T-helper 22 cell (primary cell): Measurements from ENCODE around the gene GPC2.
"Not testable (repeated sequence)": the region's sequence is repeated elsewhere in the genome, so short reads cannot be mapped to it uniquely, and the experiment has no call there.

Experiments
- DNase-seq: peaks from one replicate; pipeline ENCODE4 v3.0.0-alpha.2; 2020; ENCODE audit warnings: low read depth

The GPC2 gene, protein sequence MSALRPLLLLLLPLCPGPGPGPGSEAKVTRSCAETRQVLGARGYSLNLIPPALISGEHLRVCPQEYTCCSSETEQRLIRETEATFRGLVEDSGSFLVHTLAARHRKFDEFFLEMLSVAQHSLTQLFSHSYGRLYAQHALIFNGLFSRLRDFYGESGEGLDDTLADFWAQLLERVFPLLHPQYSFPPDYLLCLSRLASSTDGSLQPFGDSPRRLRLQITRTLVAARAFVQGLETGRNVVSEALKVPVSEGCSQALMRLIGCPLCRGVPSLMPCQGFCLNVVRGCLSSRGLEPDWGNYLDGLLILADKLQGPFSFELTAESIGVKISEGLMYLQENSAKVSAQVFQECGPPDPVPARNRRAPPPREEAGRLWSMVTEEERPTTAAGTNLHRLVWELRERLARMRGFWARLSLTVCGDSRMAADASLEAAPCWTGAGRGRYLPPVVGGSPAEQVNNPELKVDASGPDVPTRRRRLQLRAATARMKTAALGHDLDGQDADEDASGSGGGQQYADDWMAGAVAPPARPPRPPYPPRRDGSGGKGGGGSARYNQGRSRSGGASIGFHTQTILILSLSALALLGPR

DNA sequence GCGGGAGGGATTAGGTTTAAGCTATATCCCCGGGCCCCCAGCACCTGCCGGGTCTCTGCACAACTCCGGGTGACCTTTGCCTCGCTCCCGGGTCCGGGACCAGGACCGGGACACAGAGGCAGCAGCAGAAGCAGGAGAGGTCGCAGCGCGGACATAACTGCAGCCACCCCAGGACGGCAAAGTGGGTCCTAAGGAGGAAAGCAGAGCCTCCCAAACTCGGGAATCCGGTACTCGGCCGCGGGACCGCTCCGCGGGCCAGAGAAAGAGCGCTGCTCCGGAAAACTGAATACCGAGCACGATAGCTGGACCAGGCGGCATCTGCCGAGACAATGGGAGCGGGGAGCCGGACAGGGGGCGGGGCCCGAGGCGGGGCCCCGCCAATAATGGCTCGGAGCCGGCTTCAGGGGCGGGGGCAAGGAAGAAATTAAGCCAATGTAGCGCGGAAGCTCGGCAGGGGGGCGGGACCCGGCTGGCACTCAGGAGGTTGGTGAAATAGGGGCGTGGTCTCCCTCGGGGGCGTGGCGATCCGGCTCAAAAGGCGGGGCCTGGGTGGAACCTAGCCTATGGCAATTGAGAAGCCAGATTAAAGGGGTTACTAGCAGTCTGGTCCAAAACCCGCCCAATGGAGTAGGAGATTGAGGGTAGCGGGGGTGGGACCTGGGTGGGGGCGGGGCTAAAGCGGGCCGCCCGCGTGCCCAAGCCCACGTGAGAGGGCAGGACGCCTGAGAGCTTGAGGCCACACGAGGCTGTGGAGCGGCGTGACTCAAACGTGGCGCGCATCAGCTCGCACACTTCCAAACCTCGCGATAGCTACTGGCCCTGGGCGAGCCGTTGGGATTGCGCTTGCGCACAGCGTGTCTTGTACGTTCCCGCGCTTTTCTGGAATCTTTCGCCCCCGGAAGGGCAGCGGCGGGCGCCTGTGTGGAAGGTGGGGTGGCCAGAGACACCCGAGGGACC, at the start of gene GPC2, which contains the start of gene STAG3:
TSS of gene GPC2 (minus strand) at position 337 of the 957 bp plus-strand sequence. CDS start at position 155, 182 bp downstream.
TSS of gene STAG3 (plus strand) at position 874 of the 957 bp plus-strand sequence. CDS start 2,639 bp downstream, outside the sequence.
- DNase-seq, result peak; percentile 92

DNA sequence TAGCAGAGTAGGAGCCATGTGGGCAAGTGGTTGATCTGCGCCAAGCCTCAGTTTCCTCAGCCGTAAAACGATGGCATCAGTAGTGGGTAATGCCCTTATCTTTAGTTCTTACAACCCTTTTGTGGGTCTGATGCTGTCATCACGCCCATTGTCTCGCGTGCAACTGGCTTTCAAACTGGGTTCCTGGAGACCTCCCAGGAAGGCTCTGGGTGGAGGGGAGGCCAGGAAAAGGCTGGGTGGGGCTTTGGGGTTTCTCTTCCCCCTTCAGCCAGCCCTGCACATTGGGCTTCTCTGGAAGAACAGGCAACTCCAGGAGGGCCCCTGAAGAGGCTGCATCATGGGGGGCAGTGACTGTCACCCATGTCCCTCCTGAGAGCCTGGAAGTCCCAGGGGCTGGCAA, 47.7 kb upstream of the GPC2 start:
- DNase-seq, result not testable (repeated sequence)

DNA sequence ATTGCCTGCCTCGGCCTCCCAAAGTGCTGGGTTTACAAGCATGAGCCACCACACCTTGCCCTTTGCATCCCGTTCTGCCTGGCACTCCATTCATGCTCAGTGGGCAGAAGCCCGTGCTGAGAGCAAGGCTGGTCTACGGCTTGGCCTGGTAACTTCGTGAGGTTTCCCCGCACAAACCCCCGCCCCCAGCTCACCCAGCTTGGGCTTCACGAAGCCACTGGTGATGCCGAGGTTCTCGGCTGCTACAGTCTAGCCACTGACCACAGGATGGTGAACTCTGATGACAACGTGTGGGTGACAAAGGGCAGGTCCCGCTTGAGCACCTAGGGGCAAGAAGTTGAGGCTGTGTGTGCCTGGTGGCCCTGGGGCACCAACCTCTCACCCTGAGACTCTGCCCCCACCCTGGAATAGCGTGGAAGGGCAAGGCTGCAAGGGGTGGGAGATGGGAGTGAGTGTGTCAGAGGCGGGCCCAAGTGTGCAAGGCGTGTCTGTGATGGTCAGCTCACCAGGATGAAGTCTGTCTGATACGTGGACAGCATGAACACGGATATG, 46.3 kb upstream of the GPC2 start:
- DNase-seq, result not testable (repeated sequence)

DNA sequence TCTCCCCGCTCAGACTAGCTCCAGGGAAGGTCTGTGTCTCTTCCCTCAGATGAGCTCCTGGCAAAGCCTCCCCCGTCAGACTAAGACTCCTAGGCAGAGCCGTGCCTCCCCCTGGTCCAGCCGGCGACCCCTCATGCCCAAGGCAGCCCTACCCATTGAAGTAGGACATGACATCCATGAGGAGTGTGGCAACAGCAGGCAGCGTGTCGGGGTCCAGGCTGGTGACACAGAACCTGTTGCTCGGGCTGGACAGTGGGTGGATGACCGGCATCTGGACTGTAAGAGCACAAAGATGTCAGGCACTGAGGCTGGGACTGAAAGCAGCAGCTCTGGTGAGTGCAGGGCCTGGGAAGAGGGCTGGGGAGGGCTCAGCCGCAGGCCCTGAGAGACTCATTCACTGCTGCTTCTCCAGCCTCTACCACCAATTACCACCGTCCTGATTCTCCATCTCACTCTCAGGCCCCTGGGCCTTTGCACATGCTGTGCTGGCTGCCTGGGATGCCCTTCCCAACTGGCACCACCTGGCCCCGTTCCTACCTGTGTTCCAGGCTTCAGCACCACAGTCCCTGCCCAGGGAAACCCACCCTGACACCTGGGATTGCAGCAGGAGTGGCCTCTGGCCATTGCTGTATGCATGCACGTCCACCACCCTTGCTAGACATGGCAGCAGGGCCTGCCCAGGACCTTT, 45.4 kb upstream of the GPC2 start:
- no peak for DNase-seq

DNA sequence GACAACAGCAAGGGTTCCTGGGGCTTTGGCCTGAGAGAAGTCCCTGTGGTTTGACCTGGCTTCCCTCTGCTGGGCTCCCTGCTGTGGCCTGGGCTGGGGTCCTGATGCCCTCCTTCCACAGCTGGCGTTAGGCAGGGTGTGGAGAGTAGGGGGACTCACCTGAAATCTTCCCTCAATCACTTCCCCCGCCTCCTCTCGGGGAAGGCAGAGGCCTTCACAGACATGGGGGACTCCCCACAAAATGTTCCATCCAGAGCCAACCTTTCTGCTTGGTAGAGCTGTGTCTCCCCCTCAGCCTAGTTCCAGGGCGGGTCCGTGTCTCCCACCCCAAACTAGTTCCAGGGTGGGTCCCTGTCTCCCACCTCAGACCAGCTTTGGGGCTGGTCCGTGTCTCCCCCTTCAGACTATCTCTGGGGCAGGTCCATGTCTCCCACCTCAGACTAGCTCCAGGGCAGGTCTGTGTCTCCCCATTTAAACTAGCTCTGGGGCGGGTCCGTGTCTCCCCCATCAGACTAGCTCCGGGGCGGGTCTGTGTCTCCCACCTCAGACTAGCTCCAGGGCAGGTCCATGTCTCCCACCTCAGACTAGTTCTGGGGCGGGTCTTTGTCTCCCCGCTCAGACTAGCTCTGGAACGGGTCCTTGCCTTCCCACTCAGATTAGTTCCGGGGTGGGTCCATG, 44.7 kb upstream of the GPC2 start:
- DNase-seq, result peak; percentile 13

DNA sequence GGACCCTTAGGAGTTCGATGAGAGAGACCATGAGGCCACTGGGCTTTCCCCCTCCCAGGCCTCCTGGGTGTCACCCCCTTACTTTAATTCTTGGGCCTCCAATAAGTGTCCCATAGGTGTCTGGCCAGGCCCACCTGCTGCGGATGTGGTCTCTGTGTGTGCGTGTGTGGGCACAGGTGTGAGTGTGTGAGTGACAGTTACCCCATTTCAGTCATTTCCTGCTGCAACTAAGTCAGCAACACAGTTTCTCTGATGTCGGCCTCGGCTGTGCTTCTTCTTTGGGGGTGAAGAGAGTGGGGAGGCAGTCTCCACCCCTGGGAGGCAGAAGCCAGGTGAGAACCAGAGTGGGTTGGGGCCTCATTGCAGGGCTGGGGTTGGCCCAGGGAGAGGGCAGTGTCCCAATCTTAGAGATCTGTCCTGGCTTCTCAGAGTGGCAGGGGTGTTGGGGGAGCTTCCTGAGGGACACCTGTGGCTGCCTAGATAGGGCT, 44.1 kb upstream of the GPC2 start:
- peak; percentile 78 for DNase-seq

DNA sequence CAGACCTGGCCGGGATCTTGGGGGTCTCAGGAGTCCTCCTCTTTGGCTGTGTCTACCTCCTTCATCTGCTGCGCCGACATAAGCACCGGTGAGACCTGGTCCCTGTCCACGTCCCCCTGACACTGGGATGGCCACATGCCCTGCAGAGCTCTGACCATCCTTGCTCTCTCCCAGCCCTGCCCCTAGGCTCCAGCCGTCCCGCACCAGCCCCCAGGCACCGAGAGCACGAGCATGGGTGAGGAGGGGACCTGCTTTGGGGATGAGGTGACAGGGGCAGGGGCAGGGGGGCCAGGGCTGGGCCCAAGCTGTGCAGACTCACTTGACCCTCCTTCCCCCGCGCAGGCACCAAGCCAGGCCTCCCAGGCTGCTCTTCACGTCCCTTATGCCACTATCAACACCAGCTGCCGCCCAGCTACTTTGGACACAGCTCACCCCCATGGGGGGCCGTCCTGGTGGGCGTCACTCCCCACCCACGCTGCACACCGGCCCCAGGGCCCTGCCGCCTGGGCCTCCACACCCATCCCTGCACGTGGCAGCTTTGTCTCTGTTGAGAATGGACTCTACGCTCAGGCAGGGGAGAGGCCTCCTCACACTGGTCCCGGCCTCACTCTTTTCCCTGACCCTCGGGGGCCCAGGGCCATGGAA, 43.5 kb upstream of the GPC2 start:
- no peak for DNase-seq

DNA sequence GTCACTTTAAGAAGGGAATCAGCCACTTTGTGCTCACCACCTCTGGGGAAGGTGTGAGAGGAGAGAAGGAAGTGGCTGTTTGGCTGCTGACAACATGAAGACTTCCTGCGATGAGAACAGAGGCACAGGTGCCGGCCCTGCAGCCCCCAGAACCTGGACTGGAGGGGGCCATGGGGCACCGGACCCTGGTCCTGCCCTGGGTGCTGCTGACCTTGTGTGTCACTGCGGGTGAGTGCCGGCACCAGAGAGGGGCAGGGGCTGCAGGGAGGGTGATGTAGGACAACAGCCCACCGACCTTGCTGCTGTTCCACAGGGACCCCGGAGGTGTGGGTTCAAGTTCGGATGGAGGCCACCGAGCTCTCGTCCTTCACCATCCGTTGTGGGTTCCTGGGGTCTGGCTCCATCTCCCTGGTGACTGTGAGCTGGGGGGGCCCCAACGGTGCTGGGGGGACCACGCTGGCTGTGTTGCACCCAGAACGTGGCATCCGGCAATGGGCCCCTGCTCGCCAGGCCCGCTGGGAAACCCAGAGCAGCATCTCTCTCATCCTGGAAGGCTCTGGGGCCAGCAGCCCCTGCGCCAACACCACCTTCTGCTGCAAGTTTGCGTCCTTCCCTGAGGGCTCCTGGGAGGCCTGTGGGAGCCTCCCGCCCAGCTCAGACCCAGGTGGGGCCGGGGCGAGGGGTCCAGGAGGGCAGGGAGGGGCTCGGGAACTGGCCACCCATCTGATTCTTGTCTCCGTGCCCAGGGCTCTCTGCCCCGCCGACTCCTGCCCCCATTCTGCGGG, 42.8 kb upstream of the GPC2 start, which contains the start of gene PVRIG:
TSS of gene PVRIG (plus strand) at position 149 of the 785 bp plus-strand sequence. CDS start at position 171, 22 bp downstream.
- DNase-seq, result not testable (repeated sequence)

DNA sequence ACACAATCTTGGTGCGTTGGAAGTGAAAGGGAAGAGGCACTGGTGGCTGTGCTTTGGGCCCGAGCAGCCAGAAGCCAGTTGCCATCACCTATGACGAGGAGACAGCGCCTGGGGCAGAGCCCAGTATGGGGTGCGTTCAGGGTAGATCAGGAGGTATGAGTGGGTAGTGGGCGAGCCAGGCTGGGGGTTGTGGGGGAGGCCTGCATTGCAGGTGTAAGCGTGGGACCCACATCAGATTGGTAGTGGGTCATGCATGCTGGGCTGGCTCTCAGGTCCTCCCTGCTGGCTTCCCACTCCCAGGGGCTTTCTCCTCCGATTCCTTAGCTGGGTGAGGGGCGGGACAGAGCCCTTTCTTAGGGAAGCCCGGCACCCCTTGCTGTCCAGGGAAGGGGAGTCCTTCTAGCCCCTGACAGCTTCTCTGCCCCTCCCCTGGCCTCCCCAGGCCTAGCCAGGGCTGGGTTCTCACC, 42.1 kb upstream of the GPC2 start:
- no peak for DNase-seq

DNA sequence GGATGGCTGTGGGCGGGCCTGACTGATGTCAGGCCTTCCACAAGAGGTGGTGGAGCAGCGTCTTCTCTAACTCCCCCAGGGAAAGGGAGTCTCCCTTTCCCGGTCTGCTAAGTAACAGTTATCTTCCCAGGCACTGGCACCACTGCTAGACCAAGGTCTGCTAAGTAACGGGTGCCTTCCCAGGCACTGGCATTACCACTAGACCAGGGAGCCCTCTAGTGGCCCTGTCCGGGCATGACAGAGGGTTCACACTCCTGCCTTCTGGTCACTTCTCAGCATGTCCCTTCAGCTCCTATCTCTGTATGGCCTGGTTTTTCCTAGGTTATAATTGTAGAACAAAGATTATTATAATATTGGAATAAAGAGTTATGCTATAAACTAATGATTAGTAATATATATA, 40.8 kb upstream of the GPC2 start:
- DNase-seq, result peak; percentile 23

DNA sequence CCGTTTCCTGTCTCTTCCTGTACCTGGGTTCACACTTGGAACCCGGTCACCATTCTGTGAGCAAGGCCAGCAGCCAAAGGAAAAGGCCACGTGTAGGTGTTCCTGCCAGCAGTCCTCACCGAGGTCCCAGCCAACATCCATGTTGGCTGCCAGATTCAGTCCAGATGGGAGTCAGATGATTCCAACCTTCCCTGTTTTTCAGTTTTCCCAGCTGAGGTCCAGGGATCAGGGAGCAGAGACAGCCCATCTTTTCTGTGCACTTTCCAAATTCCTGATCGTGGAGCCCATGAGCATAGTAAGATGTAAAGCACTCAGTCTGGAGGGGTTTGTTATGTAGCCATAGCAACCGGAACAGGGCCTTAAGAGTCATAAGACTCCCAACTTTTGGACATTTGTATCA, 38.7 kb upstream of the GPC2 start:
- DNase-seq, result no peak

DNA sequence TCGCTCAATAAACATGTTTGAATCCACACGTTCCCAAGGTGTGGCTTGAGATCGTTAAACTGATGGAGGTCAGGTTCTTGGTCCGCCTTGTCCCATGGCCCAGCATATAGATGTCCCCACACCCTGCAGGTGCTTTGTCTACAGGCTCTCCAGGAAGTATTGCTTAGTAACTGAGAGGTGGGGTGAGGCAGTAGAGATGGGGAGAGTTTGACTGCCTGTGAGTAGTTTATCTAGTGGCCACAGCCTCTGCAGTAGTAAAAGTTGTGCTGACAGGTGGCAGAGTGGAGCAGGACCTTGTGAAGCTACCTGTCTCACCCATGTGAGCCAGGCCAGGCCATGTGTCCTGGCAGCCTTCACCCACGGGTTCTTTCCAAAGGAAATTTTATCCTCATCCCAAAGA, 37.2 kb upstream of the GPC2 start:
- not testable (repeated sequence) for DNase-seq

DNA sequence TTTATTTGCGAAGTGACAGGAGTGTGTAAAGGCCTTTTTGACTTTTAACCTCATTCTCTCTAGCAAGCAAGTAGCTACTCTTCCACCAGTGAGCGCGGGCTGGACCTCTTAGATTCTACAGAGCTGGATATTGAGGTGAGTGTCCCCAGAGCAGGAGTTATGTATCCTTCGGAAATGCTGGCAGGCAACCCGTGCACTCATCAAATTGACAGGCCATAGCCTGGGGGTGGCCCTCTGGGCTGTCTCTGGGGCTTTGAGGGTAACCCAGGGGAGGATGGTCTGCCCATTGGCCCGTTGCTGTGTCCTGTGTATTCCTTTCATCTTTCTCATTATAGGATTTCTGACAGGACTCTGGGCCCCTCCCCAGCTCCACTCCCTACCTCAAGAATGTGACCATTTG, 36.5 kb upstream of the GPC2 start:
- DNase-seq, result no peak

DNA sequence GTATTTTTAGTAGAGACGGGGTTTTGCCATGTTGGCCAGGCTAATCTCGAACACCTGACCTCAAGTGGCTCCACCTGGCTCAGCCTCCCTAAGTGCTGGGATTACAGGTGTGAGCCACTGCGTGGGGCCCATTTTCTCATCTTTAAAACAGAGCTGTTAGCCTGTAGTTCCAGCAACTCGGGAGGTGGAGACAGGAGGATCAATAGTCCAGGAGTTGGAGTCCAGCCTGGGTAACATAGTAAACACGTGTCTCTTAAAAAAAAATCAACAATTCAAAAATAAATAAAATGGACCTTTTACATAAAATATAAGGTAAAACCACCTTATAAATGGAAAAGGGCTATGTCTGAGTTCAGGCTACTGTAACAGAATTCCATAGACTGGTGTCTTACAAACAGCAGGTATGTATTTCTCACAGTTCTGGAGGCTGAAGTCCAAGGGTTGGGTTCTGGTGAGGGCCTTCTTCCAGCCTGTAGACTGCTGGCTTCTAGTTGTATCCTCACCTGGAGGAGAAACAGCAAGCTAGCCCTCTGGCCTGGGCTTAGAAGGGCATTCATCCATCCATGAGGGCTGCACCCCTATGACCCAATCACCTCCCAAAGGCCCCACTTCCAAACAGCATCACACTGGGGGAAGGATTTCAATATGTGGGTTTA, 35.6 kb upstream of the GPC2 start:
- DNase-seq, result no peak

DNA sequence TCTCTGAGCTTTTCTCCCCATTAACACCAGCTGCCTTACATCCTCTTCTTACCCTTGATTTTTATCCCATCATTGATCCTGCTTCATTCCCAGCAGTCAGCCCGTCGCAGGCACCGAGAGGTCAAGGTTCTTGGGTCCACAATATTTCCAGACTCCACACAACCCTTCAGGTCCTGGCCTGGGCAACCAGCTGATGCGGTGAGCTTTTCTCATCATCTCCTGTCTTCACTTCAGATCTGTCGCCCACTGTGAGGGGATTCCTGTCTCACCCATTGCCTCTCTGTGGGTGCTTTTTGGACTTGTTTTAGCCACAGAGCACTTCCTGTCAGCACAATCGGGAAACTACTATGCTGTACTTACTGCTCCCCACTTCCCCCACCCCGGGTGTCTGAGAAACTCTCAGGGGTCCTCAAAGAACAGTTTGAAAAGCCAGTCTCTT, 34.2 kb upstream of the GPC2 start:
- no peak for DNase-seq

DNA sequence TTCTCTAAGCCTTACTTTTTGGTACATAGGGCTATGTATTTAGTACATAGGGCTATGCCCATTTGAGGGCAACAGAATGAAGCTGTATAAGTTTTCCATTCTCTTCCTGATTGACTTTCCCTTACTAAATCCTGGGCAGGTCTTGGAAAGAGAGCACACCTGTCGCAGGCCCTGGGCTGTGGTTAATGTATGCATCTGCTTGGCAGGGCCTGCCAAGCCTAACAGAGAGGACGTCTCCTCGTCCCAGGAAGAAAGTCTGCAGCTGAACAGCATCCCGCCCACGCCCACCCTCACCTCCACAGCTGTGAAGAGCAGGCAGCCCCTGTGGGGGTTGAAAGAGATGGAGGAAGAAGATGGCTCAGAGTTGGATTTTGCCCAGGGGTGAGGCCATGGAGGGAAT, 33.6 kb upstream of the GPC2 start:
- DNase-seq, result no peak

DNA sequence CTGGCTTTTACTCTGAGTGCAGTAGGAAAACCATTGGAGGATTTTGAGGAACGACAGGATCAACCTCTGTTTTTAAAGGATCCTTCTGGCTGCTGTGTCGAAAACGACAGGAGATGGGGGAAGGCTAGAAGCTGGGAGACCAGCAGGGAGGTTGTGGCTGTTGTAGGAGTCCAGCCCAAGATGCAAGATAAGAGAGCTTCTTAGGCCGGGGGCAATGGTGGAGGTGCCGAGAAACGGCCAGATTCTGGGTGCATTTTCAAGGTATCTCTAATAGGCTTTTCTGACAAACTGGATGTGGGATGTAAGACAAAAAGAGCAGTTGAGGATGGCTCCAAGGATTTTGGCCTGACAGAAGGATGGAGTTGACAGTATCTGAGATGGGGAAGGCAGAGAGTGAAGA, 32.3 kb upstream of the GPC2 start:
- no peak for DNase-seq

DNA sequence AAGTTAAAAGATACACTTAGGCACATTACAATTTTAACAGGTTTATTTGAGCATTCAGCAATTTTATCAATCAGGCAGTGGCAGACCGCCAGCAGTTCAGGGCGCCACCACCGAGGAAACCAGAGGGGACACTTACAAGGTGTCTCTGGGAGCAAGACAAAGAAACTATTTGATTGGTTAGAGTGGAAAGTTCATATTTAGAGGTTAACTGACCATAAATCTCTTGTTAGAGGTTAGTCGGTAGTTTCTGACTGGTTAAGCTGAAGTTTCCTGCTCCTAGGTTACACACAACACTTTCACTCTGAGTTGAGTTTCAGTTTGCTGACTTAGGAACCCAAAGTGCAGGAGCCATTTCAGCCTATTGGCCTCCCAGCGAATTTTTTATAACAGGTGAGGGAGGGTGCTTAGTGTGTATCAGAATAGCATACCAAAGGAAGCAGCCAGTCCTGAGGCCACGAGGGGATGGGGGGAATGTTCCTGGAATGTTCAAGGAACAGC, 31.8 kb upstream of the GPC2 start:
- no peak for DNase-seq
